Limb (tissue), 2 donors: ENCODE results near the gene H19.

ENCODE experiments used
- DNase-seq, 2 donors: peaks; one replicate each; pipeline ENCODE4 v3.0.0-alpha.2; 2016; ENCODE audit errors: extremely low spot score in 2 of 2

The H19 gene

DNA sequence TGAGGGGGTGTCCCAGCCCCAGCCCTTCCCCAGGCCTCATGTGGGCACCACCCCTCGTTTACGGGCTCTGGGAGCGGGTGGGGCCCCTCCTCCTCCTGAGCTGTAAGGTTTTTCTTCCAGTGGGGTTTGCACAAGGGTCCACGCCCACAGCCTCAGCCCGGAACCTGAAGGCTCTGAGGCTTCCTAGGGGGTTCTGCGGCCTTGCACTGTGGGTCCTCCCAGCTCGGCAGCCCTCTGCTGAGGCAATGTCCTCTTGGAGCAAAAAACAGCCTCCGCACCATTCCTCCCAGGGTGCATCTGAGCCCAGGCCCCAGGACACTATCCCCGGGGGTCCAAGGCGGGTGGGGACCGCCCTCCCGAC is 14.1 kb downstream of the H19 start:
- peak in 1 of 2 donors; percentile 7 for DNase-seq

DNA sequence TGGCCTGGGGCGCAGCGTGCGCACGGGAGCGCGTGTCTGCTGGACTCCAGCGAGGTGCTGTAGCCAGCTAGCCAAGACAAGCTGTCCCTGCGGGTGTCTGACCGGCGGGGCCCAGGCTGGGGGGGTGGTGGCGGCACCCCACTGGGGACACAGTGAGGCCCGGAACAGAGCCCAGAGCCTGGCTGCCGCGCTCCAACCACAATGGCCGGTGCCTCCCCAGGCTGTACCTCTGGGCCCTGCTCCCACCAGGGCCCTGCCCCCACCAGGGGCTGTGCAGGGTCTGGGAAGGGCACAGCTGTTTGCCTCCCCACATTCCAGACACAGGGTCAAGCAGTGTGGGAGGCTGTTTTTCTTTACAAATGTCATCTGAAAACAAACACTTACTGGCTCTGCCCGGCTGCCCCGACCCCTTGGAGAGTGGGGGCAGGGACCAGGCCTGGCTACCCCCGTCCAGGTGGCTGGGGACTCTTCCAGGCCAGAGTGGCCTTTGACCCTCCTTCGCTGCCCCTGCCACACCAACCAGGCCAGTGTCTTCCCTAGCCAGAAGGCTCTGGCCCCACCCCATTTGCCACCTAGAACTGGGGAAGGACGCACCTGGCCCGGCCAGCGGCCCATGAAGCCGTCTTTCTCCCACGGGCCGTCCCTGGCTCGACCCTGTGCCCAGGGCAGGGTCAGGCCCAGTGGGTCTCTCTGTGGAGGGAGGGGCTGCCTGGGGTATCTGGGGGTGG is 14.6 kb downstream of the H19 start:
- DNase-seq = no peak

DNA sequence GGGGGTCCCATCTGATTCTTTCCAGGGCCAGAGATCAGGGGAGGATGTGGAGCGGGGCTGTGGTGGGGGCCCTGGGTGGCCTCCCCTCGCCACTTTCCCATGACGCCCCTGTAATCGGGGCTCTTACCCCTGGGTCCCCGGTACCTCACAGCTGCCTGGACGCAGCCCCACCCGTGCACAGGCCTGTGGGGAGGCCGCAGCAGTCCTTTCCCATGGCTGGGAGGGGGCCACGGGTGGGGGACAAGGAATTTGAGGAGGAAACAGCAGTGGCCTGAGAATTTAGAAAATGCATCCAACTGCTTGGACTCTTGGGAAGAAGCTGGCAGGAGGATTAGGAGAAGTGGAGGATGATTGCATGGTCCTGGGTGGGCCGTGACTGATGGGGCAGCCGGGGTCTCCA is 18.0 kb downstream of the H19 start:
- no peak for DNase-seq

DNA sequence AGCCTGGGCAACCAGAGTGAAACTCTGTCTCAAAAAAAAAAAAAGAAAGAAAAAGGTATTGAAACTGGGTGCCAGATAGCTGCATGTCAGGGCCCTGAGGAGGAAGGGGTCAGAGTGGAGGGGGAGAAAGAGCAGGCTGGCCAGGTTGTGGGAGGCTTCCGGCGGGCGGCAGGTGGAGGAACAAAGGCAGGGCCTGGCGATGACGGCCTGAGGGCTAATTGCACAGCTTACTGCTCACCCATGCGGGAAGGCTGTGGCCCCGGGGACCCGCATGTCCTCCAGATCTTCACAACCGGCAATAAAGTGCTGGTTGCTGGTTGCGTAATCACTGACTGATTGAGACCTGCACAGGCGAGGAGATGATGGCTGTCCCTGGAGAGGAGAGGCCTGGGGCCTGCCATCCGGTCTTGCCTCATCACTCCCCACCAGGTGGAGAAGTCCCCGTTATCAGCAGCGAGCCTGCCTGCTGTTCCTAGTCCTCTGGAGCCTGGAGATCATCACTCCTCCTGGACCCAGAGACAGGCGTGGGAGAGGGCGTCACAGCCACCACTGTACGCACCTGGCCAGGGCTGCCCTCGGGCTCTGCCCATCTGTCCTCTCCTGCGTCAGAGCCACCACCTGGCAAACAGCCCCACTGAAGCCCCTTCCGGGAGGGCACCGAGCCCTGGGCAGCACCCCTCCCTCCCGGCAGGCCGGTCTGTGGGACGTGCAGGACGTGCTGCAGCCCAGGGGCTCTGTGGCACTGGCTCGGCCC is 18.7 kb downstream of the H19 start:
- DNase-seq = no peak

DNA sequence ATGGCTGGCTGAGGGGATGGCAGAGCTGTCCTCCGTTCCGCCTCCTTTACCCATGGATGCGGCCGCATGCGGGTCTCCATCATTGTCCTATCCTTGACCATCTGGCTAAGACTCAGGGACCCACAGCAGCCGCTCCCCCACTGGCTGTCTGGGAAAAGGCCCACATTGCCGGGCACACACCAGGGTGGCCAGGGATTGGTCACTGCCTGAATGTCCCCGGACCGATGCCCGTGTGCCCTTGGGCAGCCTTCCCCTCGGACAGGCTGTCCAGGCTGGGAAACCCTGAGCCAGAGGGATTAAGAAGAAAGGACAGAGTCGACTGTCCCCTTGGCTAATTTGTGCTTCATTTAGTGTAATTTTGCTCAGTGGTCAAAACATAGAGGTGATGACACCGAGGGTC is 22.5 kb downstream of the H19 start:
- no peak for DNase-seq

DNA sequence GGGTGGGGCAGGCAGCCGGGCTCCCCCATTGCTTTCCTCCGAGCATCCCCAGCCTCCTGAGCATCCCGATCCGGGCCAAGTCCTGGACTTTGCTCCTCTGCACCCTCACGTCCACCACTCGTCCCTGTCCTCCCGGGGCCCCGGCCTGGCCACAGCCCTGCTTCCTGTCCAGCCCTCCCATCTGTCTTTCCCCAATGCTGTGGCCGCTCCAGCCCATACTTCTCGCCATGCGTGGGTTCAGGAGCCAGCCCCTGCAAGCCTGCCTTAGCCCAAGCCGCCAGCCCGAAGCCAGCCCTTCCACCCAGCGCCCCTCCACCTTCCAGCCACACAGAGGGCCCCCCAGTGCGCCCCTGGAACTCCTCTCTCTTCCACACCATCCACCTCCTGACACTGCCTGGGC is 26.7 kb downstream of the H19 start:
- peak in 1 of 2 donors; percentile 16 for DNase-seq

DNA sequence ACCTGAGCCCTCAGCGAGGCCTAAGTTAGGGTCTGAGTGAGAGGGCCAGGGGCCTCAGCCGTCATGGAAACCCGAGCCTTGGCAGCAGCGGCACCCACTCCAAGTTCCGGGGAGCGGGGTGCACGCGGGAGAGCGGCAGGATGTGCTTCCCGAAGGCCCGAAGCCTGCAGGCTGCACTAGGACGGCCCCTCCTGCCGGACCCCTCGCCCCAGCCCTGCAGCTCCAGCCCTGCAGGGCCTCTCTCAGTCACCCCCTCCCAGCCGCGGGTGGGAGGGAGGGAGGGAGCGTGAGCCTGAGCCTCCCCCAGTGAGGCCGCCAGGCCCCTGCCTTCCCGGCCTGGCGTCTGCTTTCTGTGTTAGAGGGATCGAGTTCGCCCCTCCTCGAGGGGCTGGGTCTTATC is 27.9 kb downstream of the H19 start:
- DNase-seq = no peak

DNA sequence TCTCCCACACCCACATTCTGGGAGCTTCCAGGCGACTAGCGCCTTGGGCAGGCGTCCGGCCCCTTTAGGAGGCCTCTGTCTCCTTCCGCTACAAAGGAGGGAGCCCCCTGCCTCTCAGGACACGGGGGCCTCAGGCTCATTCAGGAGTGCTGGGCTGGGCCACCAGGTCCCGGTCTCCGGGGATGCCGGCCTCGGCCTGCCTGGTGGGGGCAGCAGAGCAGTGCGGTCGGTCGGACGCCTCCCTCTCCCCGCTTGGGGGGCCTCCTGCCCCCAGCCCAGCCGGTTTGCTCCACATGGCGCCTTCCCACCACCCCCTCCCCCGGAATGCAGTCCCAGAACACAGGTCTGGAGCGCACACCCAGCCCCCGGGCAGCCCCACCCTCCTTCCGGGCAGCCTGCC is 28.6 kb downstream of the H19 start:
- no peak for DNase-seq

DNA sequence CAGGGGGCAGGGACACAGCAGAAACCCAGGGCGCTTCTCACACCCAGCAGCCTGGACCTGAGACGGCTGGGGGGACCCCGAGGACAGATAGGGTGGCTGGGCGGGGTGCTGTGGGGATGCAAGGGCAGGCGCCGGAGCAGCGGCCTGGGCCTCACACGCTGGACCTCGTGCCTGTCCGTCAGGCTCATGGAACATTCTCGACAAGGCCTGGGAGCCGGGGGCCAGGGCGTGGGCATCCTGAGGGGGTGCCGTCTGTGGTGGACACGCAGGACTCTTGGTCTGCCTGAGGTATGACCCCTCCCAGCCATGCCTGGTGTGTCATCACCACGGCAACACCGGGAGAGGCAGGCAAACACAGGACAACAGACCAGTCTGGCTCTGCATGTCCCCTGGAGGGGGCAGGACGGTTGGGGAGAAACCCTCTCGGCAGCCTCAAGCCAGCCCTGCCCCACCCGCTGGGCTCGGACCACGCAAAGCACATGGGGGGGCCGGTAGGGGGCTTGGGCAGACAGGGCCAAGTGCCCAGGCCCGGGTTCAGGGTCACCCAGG is 29.1 kb downstream of the H19 start:
- no peak for DNase-seq

DNA sequence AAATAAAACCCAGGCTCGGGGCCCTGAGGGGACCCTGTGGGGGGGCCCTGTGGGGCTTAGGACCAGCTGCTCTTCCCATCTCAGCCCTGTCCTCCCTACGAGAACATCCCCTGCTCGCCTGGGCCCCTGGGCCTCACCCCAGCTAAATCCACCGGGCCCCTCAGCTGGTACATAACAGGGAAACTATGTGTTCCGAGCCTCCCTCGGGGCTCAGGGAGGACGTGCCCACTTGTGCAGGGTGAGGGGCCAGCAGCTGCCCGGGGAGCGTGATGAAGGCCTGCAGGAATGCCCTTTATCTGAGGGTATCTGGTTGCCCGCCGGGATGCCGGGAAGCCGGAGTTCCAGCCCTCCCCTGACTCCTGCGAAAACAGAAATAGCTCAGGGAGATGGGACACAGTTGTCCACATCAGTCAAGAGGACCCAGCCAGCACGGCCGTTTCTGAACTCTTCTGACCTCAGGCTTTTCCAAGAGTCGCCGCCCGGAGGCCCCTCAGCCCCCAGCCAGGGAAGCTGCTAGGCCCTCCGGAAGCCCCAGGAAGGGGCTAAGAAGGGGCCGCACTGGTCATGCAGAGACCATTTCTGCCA is 29.9 kb downstream of the H19 start:
- peak in 1 of 2 donors; percentile 28 for DNase-seq

DNA sequence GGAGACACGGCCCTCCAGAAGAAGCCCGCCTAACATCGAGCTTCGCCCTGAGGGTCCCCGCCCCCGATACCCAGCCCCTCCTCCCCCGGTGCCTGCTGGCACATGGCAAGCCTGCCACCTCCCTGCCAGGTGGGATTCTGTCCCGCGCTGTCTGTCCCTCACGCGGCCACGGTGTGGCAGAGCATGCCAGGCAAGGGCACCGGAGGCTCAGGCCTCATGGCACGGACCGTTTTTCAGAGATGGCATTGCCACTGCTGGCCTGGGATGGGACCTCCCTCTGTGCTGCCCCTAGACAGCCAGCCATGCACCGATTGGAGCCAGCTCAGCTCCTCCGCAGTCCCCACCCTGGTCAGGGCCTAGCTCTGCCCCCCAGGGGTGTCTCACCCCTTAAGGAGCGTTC is 31.1 kb downstream of the H19 start:
- DNase-seq = no peak

DNA sequence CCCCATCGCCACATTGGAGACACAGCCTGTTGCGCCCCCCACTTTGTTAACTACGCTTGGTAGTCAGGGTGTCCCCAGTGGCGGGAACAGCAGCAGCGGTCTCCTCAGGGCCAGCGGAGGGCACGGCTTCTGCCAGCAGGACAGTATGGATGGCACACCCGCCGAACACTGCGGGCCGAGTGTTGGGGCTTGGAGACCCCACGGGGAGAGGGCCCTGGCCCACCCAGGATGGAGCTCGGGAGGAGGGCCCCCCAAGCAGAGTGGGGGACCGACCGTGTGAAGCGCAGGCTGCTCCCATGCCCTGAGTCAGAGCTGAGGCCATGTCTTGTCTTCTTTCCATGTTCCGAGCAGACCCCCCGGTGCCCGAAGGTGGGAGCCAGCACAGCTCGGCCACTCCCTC is 32.7 kb downstream of the H19 start:
- DNase-seq = peak in 1 of 2 donors; percentile 14

DNA sequence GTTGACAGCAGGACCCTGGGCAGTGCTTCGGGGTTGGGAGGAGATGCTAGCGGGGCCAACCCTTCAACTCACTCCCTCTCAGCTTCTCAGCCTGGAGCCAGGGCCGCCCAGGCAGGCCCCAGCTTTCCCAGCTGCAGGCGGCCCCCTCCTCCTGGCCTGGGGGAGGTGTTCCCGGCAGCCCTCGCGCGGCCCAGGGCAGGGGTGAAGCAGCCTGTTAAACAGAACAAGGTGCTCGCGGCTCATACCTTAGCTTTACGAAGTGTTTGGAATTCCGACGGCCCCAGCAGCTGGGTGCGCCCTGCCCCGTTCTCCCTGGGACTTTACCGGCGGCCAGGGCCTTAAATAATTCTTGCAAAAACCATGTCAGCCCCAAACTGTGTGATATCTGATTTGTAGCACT is 33.3 kb downstream of the H19 start:
- no peak for DNase-seq

DNA sequence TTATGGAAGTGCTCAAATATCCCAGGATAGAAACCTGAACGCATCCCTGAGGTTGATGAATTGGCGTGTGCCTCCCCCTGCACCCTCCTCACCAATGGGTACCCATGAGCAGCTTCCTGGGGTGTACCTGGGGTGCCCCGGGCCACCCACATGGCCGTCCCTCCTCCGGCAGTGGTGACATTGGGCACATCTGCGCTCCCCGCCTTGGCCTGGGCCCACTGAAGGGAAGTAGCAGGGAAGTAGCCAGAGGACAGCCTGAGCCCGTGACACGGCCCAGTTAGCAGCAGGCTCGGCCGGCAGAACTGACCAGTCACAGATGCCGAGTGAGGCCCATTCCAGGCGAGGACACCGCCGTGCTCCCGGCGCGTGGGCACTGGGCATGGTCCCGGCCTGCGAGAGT is 33.8 kb downstream of the H19 start:
- no peak for DNase-seq

DNA sequence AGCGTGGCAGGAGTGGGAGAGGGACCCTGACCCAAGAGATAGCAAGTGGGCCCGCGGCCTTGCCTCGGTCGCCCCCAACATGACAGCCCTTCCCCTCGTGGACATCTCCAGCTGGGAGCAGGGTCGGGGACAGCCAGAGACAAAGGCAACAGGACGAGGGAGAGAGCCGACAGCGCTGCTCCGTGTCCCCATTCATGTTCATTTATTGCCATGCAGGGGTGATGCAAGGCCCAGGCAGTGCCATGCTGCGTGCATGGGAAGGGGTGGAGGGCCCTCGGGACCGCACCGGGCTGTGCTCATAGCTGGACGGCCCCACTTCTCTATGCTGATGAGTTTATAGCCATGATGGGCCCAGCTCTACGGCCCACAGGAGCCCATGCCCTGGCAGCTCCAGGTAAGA is 37.9 kb downstream of the H19 start:
- no peak for DNase-seq

DNA sequence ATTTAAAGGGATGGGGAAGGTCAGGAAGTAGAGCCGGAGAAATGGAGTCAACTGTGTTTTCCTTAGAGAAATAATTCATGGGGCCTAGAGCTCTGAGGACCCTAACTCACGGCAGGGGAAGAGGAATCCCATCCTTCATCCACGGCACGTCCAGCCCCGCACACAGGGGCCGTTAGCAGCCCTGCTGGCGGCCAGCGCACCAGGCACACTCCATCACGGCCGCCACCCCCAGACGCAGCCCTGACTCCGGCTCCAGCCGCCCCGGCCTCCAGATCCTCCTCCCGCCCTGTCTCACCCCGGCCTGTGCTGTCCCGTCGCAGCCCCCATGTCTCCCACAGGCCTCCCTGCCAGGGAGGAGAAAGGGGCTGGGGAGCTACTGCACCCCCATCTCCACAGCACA is 39.3 kb downstream of the H19 start:
- DNase-seq = no peak

DNA sequence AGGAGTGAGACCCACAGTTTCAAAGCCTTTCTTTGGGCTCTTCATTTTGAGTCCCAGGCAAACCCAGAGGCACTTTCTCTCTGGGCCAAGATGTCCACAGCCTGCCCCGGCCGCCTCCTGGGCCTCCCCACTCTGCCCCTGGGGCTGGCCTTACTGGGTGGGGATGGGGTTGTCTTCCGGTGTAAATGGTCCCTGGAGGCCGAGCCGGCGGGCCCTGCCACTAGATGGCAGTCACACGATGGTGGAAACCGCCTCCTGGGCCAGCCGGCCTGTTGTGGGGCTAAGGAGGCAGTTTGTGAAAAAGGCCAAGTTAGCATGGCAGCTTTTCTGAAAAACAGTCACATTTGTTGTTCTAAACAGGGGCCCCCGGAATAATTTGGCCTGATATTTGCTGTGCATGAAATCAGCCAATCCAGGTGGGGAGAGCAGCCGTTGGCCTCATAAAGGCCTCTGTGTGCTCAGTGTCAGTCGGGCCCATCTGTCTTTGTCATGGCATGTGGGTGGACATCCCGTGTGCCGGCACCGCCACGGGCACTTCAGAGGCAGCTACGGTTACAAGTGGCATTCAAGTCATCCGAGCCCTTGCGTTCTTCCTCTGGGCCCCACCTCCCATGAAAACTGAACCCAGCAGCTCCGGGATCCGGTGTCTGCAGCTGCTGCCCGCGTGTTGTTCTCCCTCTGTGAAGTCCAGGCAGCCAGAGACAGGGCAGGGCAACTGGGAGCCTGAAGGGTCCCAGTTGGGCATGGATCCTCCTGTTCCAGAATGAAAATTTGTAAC is 44.0 kb downstream of the H19 start:
- DNase-seq = no peak

DNA sequence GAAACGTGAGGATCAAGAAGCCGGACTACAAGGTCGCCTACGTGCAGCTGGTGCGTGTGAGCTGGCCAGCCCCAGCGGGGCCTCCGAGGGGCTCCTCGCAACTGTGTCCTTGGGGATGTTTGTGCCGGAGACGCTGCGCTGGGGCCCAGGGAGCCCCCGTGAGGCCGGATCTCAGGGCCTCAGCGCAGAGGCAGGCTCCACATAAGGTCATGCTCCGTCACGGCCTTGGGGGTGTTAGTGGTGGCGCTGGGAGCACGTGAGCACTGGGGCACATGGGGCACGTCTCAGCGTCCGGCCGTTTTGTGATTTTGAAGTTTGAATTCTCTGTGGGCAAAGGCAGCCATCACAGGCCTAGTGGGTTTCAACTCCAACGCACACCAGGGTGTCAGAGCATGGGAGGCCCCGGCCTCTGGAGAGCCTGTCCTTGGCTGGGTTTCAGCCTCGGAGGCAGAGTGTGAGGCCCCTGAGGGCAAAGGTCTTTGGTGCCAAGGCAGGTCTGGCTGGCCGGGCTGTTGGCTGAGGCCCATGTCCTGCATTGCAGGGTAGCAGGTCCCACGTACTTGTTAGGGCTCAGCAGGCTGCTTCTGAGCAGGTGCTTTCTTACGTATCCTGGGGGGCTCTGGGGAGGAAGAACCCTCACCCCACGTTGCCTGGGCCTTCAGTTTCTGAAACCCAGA is 44.7 kb downstream of the H19 start:
- no peak for DNase-seq

DNA sequence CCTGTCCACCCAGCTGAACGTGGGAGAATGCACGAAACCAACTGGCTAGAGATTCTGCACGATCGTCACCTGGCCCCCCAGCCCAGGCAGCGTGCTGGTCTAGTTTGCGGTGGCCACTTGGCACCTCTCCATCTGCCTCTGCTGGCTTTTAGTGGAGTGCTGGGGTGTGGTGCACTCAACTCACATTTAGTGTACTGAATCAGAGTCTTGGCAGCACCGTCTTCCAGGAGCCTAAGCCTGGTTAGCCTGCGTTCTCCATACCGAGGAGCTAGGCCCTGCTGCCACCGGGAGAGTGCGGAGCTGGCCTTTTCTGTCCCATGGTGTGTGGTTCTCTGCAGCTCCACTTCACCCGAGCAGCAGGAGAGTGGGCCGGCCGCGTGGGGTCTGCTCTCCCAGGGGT is 47.7 kb downstream of the H19 start:
- no peak for DNase-seq

DNA sequence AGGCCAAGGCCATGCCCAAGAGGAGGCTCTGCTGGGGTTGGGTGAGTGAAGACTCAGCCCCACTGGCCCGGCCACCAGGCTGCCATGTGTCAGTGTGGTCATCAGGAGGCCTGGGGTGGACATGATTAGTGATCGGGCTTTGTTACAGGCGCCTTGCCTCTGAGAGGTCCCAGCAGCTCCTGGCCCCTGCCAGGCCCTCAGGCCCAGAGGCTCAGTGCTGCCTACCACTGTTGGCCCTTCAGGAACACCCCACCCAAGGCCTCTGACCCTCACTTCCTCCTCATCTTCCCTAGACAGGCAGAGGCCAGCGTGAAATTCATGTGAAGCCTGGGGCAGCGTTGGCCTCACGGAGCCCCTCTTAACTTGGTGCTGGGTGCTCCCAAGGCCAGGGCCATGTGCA is 48.3 kb downstream of the H19 start:
- DNase-seq = no peak

DNA sequence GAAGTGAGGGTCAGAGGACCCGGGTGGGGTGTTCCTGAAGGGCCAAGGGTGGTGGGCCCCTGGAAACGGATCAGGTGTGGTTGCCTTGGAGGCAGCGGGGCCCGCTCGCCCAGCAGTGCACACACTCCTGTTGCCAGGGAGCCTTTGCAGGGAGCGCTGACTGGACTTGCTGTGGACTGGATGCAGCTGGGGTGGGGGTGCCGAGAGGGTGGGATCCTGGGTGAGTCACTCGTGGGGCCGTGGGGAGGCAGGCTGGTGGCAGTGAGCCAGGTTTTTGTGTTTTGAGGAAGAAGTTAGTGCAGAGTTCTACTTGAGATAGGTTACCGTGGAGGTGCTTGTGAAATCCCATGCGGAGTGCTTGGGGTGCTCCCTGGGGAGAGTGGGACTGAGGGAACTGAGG is 49.3 kb downstream of the H19 start:
- no peak for DNase-seq
